K562 (cell line): Measurements from ENCODE around the gene TXNIP. TPM values are rescaled to one million over a fixed set of nuclear protein-coding genes. Genes with fewer than 3 reads are reported as not detected.

Source experiments
- C11orf30 ChIP-seq: fragments of 450-650 bp; IDR thresholded peaks from 2 replicates; pipeline ENCODE4 v1.6.1; 2016; ENCODE audit warnings: low read depth, mild to moderate bottlenecking
- CGGBP1 ChIP-seq: fragments of 250-450 bp; sonication (Bioruptor Pico); IDR thresholded peaks from 2 replicates; pipeline ENCODE4 v1.9.0; 2021; ENCODE audit warnings: mild to moderate bottlenecking
- DPF2 ChIP-seq: fragments of 450-650 bp; IDR thresholded peaks from 2 replicates; pipeline ENCODE4 v1.6.1; 2016
- HOXB6 ChIP-seq: fragments of 250-450 bp; sonication (Bioruptor Pico); IDR thresholded peaks from 2 replicates; pipeline ENCODE4 v1.5.1; 2022; ENCODE audit warnings: mild to moderate bottlenecking, borderline replicate concordance
- IRF1 ChIP-seq: sonication (generic); formaldehyde crosslinking; IDR thresholded peaks from 2 replicates; pipeline ENCODE4 v1.8.0; 2022; ENCODE audit warnings: missing genetic modification reagents, mild to moderate bottlenecking, borderline replicate concordance
- KLF1 ChIP-seq: fragments of 450-650 bp; IDR thresholded peaks from 2 replicates; pipeline ENCODE4 v1.6.1; 2016; ENCODE audit warnings: missing genetic modification characterization, missing compliant biosample characterization
- KLF16 ChIP-seq: IDR thresholded peaks from 2 replicates; pipeline ENCODE4 v1.6.1; 2016; ENCODE audit warnings: antibody characterized with exemption
- MBD2 ChIP-seq: sonication (generic); IDR thresholded peaks from 2 replicates; pipeline ENCODE4 v1.6.1; 2016; ENCODE audit warnings: low read depth, borderline replicate concordance
- NFE2L1 ChIP-seq: fragments of 450-650 bp; IDR thresholded peaks from 2 replicates; pipeline ENCODE4 v1.6.1; 2016; ENCODE audit warnings: missing genetic modification characterization, low read depth, mild to moderate bottlenecking, missing compliant biosample characterization, moderate library complexity, borderline replicate concordance
- NR3C1 ChIP-seq: sonication (generic); formaldehyde crosslinking; IDR thresholded peaks from 2 replicates; pipeline ENCODE4 v1.8.1; 2022; ENCODE audit warnings: missing genetic modification reagents
- NR4A1 ChIP-seq, 2 experiments: fragments of 250-450 bp in 1 of 2; fragments of 450-650 bp in 1 of 2; sonication (Bioruptor Pico) in 1 of 2; IDR thresholded peaks; 2 replicates each; pipeline versions ENCODE4 v1.4.0 to v1.6.1; 2016 to 2020; ENCODE audit warnings: mild to moderate bottlenecking in 2 of 2, missing compliant biosample characterization in 1 of 2, missing genetic modification characterization in 1 of 2, moderate library complexity in 1 of 2
- NRF1 ChIP-seq, 2 experiments: fragments of 450-650 bp; IDR thresholded peaks in 1 of 2; conservative IDR thresholded peaks in 1 of 2; 2 replicates each; pipeline ENCODE4 v1.6.1; 2014; ENCODE audit warnings: mild to moderate bottlenecking in 2 of 2
- PCBP1 ChIP-seq: fragments of 200-400 bp; formaldehyde crosslinking; IDR thresholded peaks from 2 replicates; pipeline ENCODE4 v1.6.1; 2018; ENCODE audit warnings: mild to moderate bottlenecking, low read depth, low read length; ENCODE audit not compliant: poor library complexity, severe bottlenecking
- PCBP2 ChIP-seq: fragments of 200-400 bp; formaldehyde crosslinking; IDR thresholded peaks from 2 replicates; pipeline ENCODE4 v1.6.1; 2018; ENCODE audit warnings: low read length, low read depth, mild to moderate bottlenecking, moderate library complexity; ENCODE audit not compliant: poor library complexity, severe bottlenecking
- RCOR1 ChIP-seq, 2 experiments: IDR thresholded peaks; 2 replicates each; pipeline ENCODE4 v1.6.1; 2012; ENCODE audit warnings: low read depth in 2 of 2, low read length in 2 of 2, borderline replicate concordance in 1 of 2, improper control_type of control experiment in 1 of 2
- SMARCE1 ChIP-seq: fragments of 450-650 bp; IDR thresholded peaks from 2 replicates; pipeline ENCODE4 v1.7.1; 2016; ENCODE audit warnings: mild to moderate bottlenecking
- TAF15 ChIP-seq: fragments of 200-400 bp; formaldehyde crosslinking; IDR thresholded peaks from 2 replicates; pipeline ENCODE4 v1.6.1; 2017; ENCODE audit warnings: mild to moderate bottlenecking, low read depth, low read length, moderate library complexity
- TRIM24 ChIP-seq, 2 experiments: fragments of 450-650 bp; IDR thresholded peaks; 2 replicates each; pipeline ENCODE4 v1.6.1; 2016
- ZBED1 ChIP-seq: IDR thresholded peaks from 2 replicates; pipeline ENCODE4 v1.6.1; 2014
- ZC3H4 ChIP-seq: sonication (generic); formaldehyde crosslinking; IDR thresholded peaks from 2 replicates; pipeline ENCODE4 v1.9.0; 2021; ENCODE audit warnings: missing genetic modification reagents, borderline replicate concordance
- ZNF224 ChIP-seq: sonication (generic); formaldehyde crosslinking; IDR thresholded peaks from 2 replicates; pipeline ENCODE4 v1.8.0; 2022; ENCODE audit warnings: mild to moderate bottlenecking, missing genetic modification reagents
- ZNF311 ChIP-seq: fragments of 250-450 bp; sonication (Bioruptor Pico); IDR thresholded peaks from 2 replicates; pipeline ENCODE4 v1.4.0; 2020; ENCODE audit warnings: mild to moderate bottlenecking, moderate library complexity
- ZNF561 ChIP-seq: fragments of 450-650 bp; formaldehyde crosslinking; conservative IDR thresholded peaks from 2 replicates; pipeline ENCODE4 v1.4.0; 2020; ENCODE audit warnings: mild to moderate bottlenecking, moderate library complexity
- ZZZ3 ChIP-seq: fragments of 450-650 bp; IDR thresholded peaks from 2 replicates; pipeline ENCODE4 v1.6.1; 2016; ENCODE audit warnings: antibody characterized with exemption, mild to moderate bottlenecking, moderate library complexity
- polyA plus RNA-seq, 8 experiments: library from polyadenylated mRNA; depleted of rRNA in 4 of 8; stranded (reverse) in 5 of 8; unstranded in 3 of 8; fragments of >200 nt; fragmentation: Nextera tagmentation in 2 of 8; fragmentation: Illumina TruSeq in 1 of 8; extraction: Ambion mirVana in 2 of 8; extraction: Trizol in 1 of 8; gene quantifications; 2 replicates each; pipeline versions ENCODE4 v1.2.1 to v1.2.3, GENCODE V29; 2011 to 2014; ENCODE audit warnings: inconsistent platforms in 1 of 8, missing spikeins in 1 of 8
- total RNA-seq, 7 experiments: library from RNA; depleted of rRNA in 6 of 7; stranded (reverse); fragments of >200 nt in 6 of 7; fragmentation: Illumina TruSeq in 2 of 7; extraction: Trizol in 2 of 7; gene quantifications; 2 replicates each; pipeline versions ENCODE4 v1.2.1 to v1.2.3, GENCODE V29; 2011 to 2021; ENCODE audit warnings: low replicate concordance in 1 of 7
- TF ChIP-seq, protein P1 (sequence below): fragments of 250-450 bp; sonication (Bioruptor Pico); IDR thresholded peaks from 2 replicates; pipeline ENCODE4 v1.4.0; 2020; ENCODE audit warnings: mild to moderate bottlenecking, moderate library complexity
- TF ChIP-seq, protein P2 (sequence below): fragments of 450-650 bp; formaldehyde crosslinking; IDR thresholded peaks from 2 replicates; pipeline ENCODE4 v1.4.0; 2020; ENCODE audit warnings: mild to moderate bottlenecking, mixed read lengths

TXNIP gene
- total and polyA plus RNA-seq, 9 of the 15 experiments (the other 6 are each of a cell fraction or from before 2014, with no cell fraction given), result 120 to 499 (median 257) TPM

GRCh38 chr1:146021622-146022402 lies 25.4 kb upstream of the TXNIP start, which contains the start of gene HJV (continued):
- TF ChIP-seq, protein P1, sequence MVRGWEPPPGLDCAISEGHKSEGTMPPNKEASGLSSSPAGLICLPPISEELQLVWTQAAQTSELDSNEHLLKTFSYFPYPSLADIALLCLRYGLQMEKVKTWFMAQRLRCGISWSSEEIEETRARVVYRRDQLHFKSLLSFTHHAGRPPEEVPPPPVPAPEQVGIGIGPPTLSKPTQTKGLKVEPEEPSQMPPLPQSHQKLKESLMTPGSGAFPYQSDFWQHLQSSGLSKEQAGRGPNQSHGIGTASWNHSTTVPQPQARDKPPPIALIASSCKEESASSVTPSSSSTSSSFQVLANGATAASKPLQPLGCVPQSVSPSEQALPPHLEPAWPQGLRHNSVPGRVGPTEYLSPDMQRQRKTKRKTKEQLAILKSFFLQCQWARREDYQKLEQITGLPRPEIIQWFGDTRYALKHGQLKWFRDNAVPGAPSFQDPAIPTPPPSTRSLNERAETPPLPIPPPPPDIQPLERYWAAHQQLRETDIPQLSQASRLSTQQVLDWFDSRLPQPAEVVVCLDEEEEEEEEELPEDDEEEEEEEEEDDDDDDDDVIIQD (CRISPR knock-in tag), result no peak
- TF ChIP-seq SMARCE1 (0 out of 2 replicates have a peak, but pooled peaks have one; percentile 10), ZBED1 (no peak), NFE2L1 (tag) (no peak), PCBP1 (peak; percentile 52), NR3C1 (CRISPR knock-in tag) (no peak), ZZZ3 (no peak), DPF2 (peak; percentile 33; the same call in 1 of the 2 replicates), NRF1 (conservative IDR thresholded peaks at IDR 0.05 in 1 of 2, IDR thresholded peaks at IDR 0.05 in 1 of 2) (no peak), ZNF561 (CRISPR knock-in tag) (no peak), NR4A1 (CRISPR knock-in tag; IDR thresholded peaks at IDR 0.05) (no peak), NR4A1 (tag; IDR thresholded peaks at IDR 0.05) (no peak), PCBP2 (peak; percentile 63), RCOR1 (IDR thresholded peaks at IDR 0.05; ENCODE audit: borderline replicate concordance in 1 of 2, low read depth in 2 of 2, low read length in 2 of 2) (peak; percentile 69 to 86), MBD2 (no peak), KLF1 (tag) (no peak), IRF1 (CRISPR knock-in tag) (no peak), ZNF311 (CRISPR knock-in tag) (no peak), TRIM24 (IDR thresholded peaks at IDR 0.05) (peak; percentile 28 to 32; a peak in 1 of 4 replicates), CGGBP1 (CRISPR knock-in tag) (no peak), ZC3H4 (CRISPR knock-in tag) (no peak), C11orf30 (peak; percentile 44), TAF15 (no peak), HOXB6 (CRISPR knock-in tag) (no peak), ZNF224 (CRISPR knock-in tag) (no peak), KLF16 (no peak)
- TF ChIP-seq, protein P2, sequence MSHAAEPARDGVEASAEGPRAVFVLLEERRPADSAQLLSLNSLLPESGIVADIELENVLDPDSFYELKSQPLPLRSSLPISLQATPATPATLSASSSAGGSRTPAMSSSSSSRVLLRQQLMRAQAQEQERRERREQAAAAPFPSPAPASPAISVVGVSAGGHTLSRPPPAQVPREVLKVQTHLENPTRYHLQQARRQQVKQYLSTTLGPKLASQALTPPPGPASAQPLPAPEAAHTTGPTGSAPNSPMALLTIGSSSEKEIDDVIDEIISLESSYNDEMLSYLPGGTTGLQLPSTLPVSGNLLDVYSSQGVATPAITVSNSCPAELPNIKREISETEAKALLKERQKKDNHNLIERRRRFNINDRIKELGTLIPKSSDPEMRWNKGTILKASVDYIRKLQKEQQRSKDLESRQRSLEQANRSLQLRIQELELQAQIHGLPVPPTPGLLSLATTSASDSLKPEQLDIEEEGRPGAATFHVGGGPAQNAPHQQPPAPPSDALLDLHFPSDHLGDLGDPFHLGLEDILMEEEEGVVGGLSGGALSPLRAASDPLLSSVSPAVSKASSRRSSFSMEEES, result no peak
